ENCODE data around the gene TTLL8.

Gene TTLL8

GRCh38 chr22:49972163-49973017, 85.7 kb downstream of the TTLL8 start:
- Histone ChIP-seq H3K27ac (ENCODE audit: extremely low read depth, low read depth, low read length) (no peak overlapping the region), H3K4me1 (ENCODE audit: control insufficient read depth, insufficient read depth, low read length) (peaks cover 3% of the 10 kb centered on the region; the same call in 1 of the 2 replicates), H3K9me3 (ENCODE audit: control insufficient read depth, insufficient read depth, low read depth, low read length) (no peaks in the 10 kb centered on the region), H3K36me3 (ENCODE audit: control insufficient read depth in 2 of 2, insufficient read depth in 1 of 2, low read length in 2 of 2) (peaks cover 0 to 2% of the 10 kb centered on the region in 2 experiments; a peak in 1 of 3 replicates), H3K4me3 (ENCODE audit: low read depth, low read length) (no peak overlapping the region)
- CTCF ChIA-PET = no interaction called here
- POLR2A ChIA-PET = interaction anchor here (0.9 kb wide), 1 partner anchor 10 kb away, joined by 6 read pairs; no protein-coding TSS in a partner anchor
- TF ChIP-seq SP7 (tag by site-specific recombination; IDR thresholded peaks at IDR 0.05) (0 out of 2 replicates have a peak, but pooled peaks have one; percentile 21), ZNF335 (tag by site-specific recombination; conservative IDR thresholded peaks at IDR 0.05) (no peak), ZIC2 (tag by site-specific recombination; IDR thresholded peaks at IDR 0.05) (no peak), ZNF155 (tag by site-specific recombination; IDR thresholded peaks at IDR 0.05) (0 out of 2 replicates have a peak, but pooled peaks have one; percentile 21), ZNF223 (tag by site-specific recombination; IDR thresholded peaks at IDR 0.05) (no peak), INSM2 (tag by site-specific recombination; IDR thresholded peaks at IDR 0.05) (peak; percentile 52; the same call in 1 of the 2 replicates), ZNF211 (tag by site-specific recombination; IDR thresholded peaks at IDR 0.05; ENCODE audit: low read depth) (no peak; the same call in 1 of the 2 replicates), GLIS1 (tag by site-specific recombination; IDR thresholded peaks at IDR 0.05) (0 out of 2 replicates have a peak, but pooled peaks have one; percentile 14), YY2 (tag by site-specific recombination; IDR thresholded peaks at IDR 0.05) (no peak), ZFHX2 (tag by site-specific recombination; conservative IDR thresholded peaks at IDR 0.05) (peak; percentile 68), ZNF324 (tag by site-specific recombination; IDR thresholded peaks at IDR 0.05) (peak; percentile 16; the same call in 1 of the 2 replicates), OSR2 (tag by site-specific recombination; IDR thresholded peaks at IDR 0.05) (no peak), GLI4 (tag by site-specific recombination; IDR thresholded peaks at IDR 0.05) (0 out of 2 replicates have a peak, but pooled peaks have one; percentile 82), ZNF280C (tag by site-specific recombination; IDR thresholded peaks at IDR 0.05) (peak; percentile 70; the same call in 1 of the 2 replicates), ZNF560 (tag by site-specific recombination; IDR thresholded peaks at IDR 0.05; ENCODE audit: borderline replicate concordance) (0 out of 2 replicates have a peak, but pooled peaks have one; percentile 12), ZNF416 (tag by site-specific recombination; IDR thresholded peaks at IDR 0.05) (0 out of 2 replicates have a peak, but pooled peaks have one; percentile 25), ZNF248 (tag by site-specific recombination; IDR thresholded peaks at IDR 0.05) (no peak), ZNF785 (tag by site-specific recombination; IDR thresholded peaks at IDR 0.05) (0 out of 2 replicates have a peak, but pooled peaks have one; percentile 11), KLF8 (tag by site-specific recombination; IDR thresholded peaks at IDR 0.05) (0 out of 2 replicates have a peak, but pooled peaks have one; percentile 25), ZSCAN18 (tag by site-specific recombination; IDR thresholded peaks at IDR 0.05) (0 out of 2 replicates have a peak, but pooled peaks have one; percentile 46), ZNF837 (tag by site-specific recombination; IDR thresholded peaks at IDR 0.05) (no peak)
- TF ChIP-seq, protein P1, sequence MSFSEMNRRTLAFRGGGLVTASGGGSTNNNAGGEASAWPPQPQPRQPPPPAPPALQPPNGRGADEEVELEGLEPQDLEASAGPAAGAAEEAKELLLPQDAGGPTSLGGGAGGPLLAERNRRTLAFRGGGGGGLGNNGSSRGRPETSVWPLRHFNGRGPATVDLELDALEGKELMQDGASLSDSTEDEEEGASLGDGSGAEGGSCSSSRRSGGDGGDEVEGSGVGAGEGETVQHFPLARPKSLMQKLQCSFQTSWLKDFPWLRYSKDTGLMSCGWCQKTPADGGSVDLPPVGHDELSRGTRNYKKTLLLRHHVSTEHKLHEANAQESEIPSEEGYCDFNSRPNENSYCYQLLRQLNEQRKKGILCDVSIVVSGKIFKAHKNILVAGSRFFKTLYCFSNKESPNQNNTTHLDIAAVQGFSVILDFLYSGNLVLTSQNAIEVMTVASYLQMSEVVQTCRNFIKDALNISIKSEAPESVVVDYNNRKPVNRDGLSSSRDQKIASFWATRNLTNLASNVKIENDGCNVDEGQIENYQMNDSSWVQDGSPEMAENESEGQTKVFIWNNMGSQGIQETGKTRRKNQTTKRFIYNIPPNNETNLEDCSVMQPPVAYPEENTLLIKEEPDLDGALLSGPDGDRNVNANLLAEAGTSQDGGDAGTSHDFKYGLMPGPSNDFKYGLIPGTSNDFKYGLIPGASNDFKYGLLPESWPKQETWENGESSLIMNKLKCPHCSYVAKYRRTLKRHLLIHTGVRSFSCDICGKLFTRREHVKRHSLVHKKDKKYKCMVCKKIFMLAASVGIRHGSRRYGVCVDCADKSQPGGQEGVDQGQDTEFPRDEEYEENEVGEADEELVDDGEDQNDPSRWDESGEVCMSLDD (tag by site-specific recombination; IDR thresholded peaks at IDR 0.05) = 0 out of 2 replicates have a peak, but pooled peaks have one; percentile 40
- TF ChIP-seq, protein P2, sequence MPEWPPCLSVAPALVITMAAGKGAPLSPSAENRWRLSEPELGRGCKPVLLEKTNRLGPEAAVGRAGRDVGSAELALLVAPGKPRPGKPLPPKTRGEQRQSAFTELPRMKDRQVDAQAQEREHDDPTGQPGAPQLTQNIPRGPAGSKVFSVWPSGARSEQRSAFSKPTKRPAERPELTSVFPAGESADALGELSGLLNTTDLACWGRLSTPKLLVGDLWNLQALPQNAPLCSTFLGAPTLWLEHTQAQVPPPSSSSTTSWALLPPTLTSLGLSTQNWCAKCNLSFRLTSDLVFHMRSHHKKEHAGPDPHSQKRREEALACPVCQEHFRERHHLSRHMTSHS (tag by site-specific recombination; IDR thresholded peaks at IDR 0.05) = no peak
- TF ChIP-seq, protein P3, sequence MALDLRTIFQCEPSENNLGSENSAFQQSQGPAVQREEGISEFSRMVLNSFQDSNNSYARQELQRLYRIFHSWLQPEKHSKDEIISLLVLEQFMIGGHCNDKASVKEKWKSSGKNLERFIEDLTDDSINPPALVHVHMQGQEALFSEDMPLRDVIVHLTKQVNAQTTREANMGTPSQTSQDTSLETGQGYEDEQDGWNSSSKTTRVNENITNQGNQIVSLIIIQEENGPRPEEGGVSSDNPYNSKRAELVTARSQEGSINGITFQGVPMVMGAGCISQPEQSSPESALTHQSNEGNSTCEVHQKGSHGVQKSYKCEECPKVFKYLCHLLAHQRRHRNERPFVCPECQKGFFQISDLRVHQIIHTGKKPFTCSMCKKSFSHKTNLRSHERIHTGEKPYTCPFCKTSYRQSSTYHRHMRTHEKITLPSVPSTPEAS (tag by site-specific recombination; IDR thresholded peaks at IDR 0.05) = peak; percentile 61; the same call in 1 of the 2 replicates
- TF ChIP-seq, protein P4, sequence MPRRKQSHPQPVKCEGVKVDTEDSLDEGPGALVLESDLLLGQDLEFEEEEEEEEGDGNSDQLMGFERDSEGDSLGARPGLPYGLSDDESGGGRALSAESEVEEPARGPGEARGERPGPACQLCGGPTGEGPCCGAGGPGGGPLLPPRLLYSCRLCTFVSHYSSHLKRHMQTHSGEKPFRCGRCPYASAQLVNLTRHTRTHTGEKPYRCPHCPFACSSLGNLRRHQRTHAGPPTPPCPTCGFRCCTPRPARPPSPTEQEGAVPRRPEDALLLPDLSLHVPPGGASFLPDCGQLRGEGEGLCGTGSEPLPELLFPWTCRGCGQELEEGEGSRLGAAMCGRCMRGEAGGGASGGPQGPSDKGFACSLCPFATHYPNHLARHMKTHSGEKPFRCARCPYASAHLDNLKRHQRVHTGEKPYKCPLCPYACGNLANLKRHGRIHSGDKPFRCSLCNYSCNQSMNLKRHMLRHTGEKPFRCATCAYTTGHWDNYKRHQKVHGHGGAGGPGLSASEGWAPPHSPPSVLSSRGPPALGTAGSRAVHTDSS (tag by site-specific recombination; IDR thresholded peaks at IDR 0.05) = no peak

All from HEK293 (cell line).